Stimulated activated naive CD8-positive, alpha-beta T cell treated with anti-CD3 and anti-CD28 coated beads, Interleukin-15, amount 100 ng/mL, for 72 hours (primary cell): ENCODE measurements around the gene GNA14.

Experiments
- ATAC-seq: fragments of 150-1000 bp; cut with Tn5 transposase; 2 replicates; pipeline ENCODE4 v1.10.0; 2021; ENCODE audit warnings: mild to moderate bottlenecking, moderate library complexity
- DNase-seq, 2 donors: peaks; one replicate each; pipeline ENCODE4 v3.0.0; 2021 to 2022
- H3K27ac Mint-ChIP-seq, 2 donors: one replicate each; pipeline ENCODE4 v1.8.0; 2022; ENCODE audit warnings: mild to moderate bottlenecking in 2 of 2, mixed read lengths in 2 of 2, moderate library complexity in 2 of 2
- H3K27me3 Mint-ChIP-seq: one replicate; pipeline ENCODE4 v1.8.0; 2022; ENCODE audit warnings: mixed read lengths
- H3K4me1 Mint-ChIP-seq: one replicate; pipeline ENCODE4 v1.8.0; 2022; ENCODE audit warnings: mild to moderate bottlenecking, mixed read lengths
- H3K4me3 Mint-ChIP-seq, 2 donors: one replicate each; pipeline ENCODE4 v1.8.0; 2022; ENCODE audit warnings: mild to moderate bottlenecking in 2 of 2, mixed read lengths in 2 of 2, moderate library complexity in 1 of 2
- H3K9me3 Mint-ChIP-seq, 2 donors: one replicate each; pipeline ENCODE4 v1.8.0; 2022; ENCODE audit warnings: mixed read lengths in 2 of 2

GNA14 gene

DNA sequence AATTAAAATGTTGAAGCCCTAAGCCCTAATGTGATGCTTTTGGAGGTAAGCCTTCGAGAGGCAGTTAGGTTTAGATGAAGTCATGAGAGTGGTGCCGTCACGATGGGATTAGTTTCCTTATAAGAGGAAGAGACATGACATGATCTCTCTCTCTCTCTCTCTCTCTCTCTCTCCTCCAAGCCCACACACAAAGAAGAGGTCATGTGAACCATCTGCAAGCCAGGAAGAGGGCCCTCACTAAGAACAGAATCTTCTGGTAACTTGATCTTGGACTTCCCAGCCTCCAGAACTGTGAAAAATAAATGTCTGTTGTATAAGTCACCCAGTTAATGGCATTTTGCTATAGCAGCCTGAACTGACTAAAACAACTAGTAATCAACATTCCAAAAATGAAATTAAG lies 175.5 kb downstream of the GNA14 start:
- Mint-ChIP-seq H3K4me1 (peaks cover 27% of the 10 kb centered on the region), H3K4me3 (no peak overlapping the region), H3K9me3 (peaks cover 5 to 6% of the 10 kb centered on the region in 2 donors), H3K27me3 (no peaks in the 10 kb centered on the region), H3K27ac (no peak overlapping the region)
- DNase-seq (no peak), ATAC-seq (no peak)

GRCh38 chr9:77471572-77471971 lies 176.6 kb downstream of the GNA14 start:
- ATAC-seq, result no peak
- no peaks in the 10 kb centered on the region for H3K27me3 Mint-ChIP-seq
- H3K27ac Mint-ChIP-seq, result no peak overlapping the region

GRCh38 chr9:77469515-77470231 lies 178.4 kb downstream of the GNA14 start:
- peaks cover 5 to 6% of the 10 kb centered on the region in 2 donors for H3K9me3 Mint-ChIP-seq
- H3K4me3 Mint-ChIP-seq, result no peak overlapping the region
- no peak overlapping the region for H3K27ac Mint-ChIP-seq
- no peaks in the 10 kb centered on the region for H3K27me3 Mint-ChIP-seq
- DNase-seq (no peak), ATAC-seq (no peak)
- no peaks in the 10 kb centered on the region for H3K4me1 Mint-ChIP-seq

More at GRCh38 chr9:77471572-77471971, 176.6 kb downstream of the GNA14 start:
- Mint-ChIP-seq H3K9me3 (peaks cover 5 to 6% of the 10 kb centered on the region in 2 donors), H3K4me3 (no peak overlapping the region), H3K4me1 (peaks cover 16% of the 10 kb centered on the region)
- DNase-seq, result no peak

- H3K27me3 Mint-ChIP-seq, result no peaks in the 10 kb centered on the region
- DNase-seq (no peak), ATAC-seq (no peak)
- no peak overlapping the region for H3K4me3 Mint-ChIP-seq
- no peaks in the 10 kb centered on the region for H3K4me1 Mint-ChIP-seq
- H3K9me3 Mint-ChIP-seq, result no peaks in the 10 kb centered on the region
- no peak overlapping the region for H3K27ac Mint-ChIP-seq
These were observed 183.5 kb downstream of the GNA14 start for GRCh38 chr9:77464661-77465060.

- Mint-ChIP-seq H3K27me3 (no peaks in the 10 kb centered on the region), H3K27ac (no peak overlapping the region), H3K4me1 (peaks cover 2% of the 10 kb centered on the region), H3K9me3 (no peaks in the 10 kb centered on the region), H3K4me3 (no peak overlapping the region)
- DNase-seq, result no peak
- no peak for ATAC-seq
These were observed 185.0 kb downstream of the GNA14 start for GRCh38 chr9:77463151-77463550.

DNA sequence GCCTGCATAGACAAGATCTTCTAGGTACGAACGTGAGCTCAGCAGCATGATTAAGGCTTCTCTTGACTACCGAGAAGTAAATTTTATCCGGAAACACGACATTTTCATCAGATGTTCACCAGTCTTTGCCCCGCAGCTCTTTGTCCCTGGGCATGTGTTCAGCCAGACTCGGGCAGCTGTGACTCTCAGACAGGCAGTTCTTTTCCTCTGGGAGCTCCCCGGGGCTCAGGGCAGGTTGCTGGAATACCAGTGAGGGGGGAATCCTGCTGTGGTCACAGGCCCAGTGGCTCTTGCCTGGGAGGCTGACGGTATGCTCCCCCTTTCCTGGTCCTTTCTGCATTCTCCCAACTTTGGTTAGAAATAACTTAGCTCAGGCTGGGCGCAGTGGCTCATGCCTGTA lies 186.1 kb downstream of the GNA14 start:
- Mint-ChIP-seq H3K9me3 (no peaks in the 10 kb centered on the region), H3K27me3 (no peaks in the 10 kb centered on the region), H3K4me3 (no peak overlapping the region), H3K4me1 (peaks cover 10% of the 10 kb centered on the region), H3K27ac (no peak overlapping the region)
- ATAC-seq (no peak), DNase-seq (no peak)

DNA sequence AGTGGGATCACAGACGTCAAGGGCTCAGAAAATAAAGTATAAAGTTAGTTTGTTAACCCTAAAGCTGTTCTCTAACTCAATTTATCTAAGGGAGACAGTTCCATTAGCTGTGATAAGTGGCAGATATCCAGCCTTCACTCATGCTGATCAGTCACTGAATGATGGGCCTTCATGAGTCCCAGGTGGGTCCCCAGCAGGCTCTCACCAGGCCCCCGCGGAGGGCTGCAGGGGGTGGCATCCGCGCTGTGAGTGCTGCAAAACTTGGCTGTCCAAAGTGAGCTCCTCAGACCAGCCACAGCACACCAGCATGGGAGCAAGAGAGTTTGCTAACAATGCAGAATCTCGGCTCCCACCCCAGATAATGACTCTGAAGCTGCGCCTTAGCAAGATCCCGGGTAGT lies 187.2 kb downstream of the GNA14 start:
- Mint-ChIP-seq H3K4me1 (peaks cover 14% of the 10 kb centered on the region), H3K27ac (no peak overlapping the region)

DNA sequence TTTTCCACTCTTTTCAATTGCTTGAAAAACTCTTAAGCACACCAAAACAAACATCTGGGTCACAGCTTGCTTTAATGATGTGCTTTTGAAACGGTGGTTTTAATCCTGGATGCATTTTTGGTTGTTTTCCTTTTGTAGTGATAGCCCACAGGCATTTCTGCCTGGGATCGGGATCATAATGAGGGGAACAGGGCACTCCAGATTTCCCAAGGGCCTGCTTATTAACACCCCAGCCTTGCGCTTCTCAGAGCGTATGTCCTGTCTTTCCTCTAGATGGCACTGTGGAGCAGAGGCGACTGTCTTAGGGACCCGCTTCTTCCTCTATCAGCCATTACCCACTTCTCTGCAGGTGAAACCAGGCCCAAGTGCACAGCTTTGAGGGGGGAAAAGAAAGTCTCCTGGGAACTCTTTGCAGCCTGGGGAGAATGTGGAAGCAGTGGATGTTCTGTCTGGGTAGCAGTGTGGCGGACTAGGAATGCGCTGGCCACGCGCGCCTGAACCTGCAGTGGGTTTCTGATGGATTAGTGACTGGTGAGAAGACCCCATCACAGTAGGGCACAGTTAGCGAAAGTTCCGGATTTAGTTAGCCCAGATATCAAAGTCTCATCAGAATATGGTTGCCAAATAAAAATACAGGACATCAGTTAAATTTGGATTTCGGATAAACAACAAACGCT lies 190.1 kb downstream of the GNA14 start:
- Mint-ChIP-seq H3K4me3 (no peak overlapping the region), H3K27ac (no peak overlapping the region), H3K4me1 (peaks cover 22% of the 10 kb centered on the region), H3K27me3 (no peaks in the 10 kb centered on the region), H3K9me3 (no peaks in the 10 kb centered on the region)
- DNase-seq, result peak; percentile 55 to 64
- ATAC-seq, result peak; percentile 83

More for the DNA sequence above, 187.2 kb downstream of the GNA14 start:
- no peak overlapping the region for H3K4me3 Mint-ChIP-seq
- H3K9me3 Mint-ChIP-seq, result no peaks in the 10 kb centered on the region
- no peak for ATAC-seq
- no peak for DNase-seq
- no peaks in the 10 kb centered on the region for H3K27me3 Mint-ChIP-seq

GRCh38 chr9:77456829-77457437 lies 191.2 kb downstream of the GNA14 start:
- DNase-seq (peak; percentile 77 to 81), ATAC-seq (peak; percentile 75)
- H3K9me3 Mint-ChIP-seq, result no peaks in the 10 kb centered on the region
- no peak overlapping the region for H3K27ac Mint-ChIP-seq
- no peaks in the 10 kb centered on the region for H3K27me3 Mint-ChIP-seq
- H3K4me1 Mint-ChIP-seq, result peaks cover 22% of the 10 kb centered on the region
- no peak overlapping the region for H3K4me3 Mint-ChIP-seq

DNA sequence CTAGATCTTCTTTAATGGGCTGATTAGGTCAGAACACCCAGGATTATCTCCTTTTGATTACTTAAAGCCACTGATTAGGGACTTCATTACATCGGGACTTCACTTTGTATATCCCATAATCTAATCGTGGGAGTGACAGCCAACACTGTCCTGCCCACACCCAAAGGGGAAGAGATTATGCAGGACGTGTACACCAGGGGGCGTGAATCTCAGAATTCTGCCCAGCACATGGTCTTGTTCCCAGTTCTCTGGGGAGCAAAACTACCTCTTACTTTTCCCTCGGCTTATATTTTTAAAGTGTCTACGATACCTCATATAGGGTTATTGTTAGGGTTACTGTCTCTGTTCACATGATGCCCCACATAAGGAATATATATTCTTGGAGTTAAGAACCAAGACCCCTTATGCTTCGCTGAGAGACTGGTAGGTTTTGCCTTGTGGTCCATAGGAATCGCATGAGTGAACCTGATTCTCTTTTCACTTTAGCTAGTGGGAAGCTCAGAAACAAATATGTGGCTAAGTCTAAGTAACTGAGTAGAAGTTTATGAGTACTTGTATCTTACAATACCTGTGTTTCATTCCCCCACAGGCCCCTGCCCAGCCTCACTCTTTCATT lies 192.7 kb downstream of the GNA14 start:
- DNase-seq (peak in 1 of 2 donors; percentile 30), ATAC-seq (peak; percentile 48)
- Mint-ChIP-seq H3K9me3 (no peaks in the 10 kb centered on the region), H3K4me3 (no peak overlapping the region), H3K27me3 (no peaks in the 10 kb centered on the region), H3K27ac (no peak overlapping the region), H3K4me1 (peaks cover 22% of the 10 kb centered on the region)

GRCh38 chr9:77454663-77455062 lies 193.5 kb downstream of the GNA14 start:
- H3K4me1 Mint-ChIP-seq, result peaks cover 22% of the 10 kb centered on the region
- no peak overlapping the region for H3K4me3 Mint-ChIP-seq

GRCh38 chr9:77453825-77454647 lies 194.1 kb downstream of the GNA14 start:
- DNase-seq, result no peak
- Mint-ChIP-seq H3K4me3 (peak overlapping the region; percentile 55 to 71), H3K9me3 (no peaks in the 10 kb centered on the region), H3K27me3 (no peaks in the 10 kb centered on the region), H3K27ac (no peak overlapping the region), H3K4me1 (peaks cover 22% of the 10 kb centered on the region)
- ATAC-seq, result no peak

More at GRCh38 chr9:77454663-77455062, 193.5 kb downstream of the GNA14 start:
- H3K27ac Mint-ChIP-seq, result peak overlapping the region in 1 of 2 donors; percentile 55
- H3K9me3 Mint-ChIP-seq, result no peaks in the 10 kb centered on the region
- H3K27me3 Mint-ChIP-seq, result no peaks in the 10 kb centered on the region
- ATAC-seq (no peak), DNase-seq (no peak)

DNA sequence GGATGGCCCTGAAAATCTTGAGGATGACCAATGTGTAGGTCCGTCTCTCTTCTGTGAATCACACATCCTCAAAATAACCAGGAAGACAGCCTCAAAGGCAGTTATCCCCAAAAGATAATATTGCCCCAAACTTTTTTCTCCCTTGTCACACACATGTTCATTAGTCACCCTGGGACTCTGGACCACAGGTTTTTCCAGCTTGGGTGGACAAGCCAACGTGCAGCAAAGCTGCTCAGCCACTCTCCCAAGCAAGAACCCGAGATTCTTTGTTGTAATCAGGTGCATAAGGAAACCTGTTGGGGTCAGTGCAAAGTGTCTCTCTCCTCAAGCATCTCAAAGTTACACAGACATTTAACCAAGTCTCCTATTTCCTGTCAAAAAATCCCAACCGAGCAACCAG lies 196.6 kb downstream of the GNA14 start:
- DNase-seq, result no peak
- peaks cover 8% of the 10 kb centered on the region for H3K4me1 Mint-ChIP-seq
- H3K9me3 Mint-ChIP-seq, result peaks cover 6 to 11% of the 10 kb centered on the region in 2 donors
- H3K4me3 Mint-ChIP-seq, result no peak overlapping the region
- H3K27me3 Mint-ChIP-seq, result no peaks in the 10 kb centered on the region
- no peak overlapping the region for H3K27ac Mint-ChIP-seq
- ATAC-seq, result no peak

GRCh38 chr9:77450085-77450475 lies 198.0 kb downstream of the GNA14 start:
- no peak overlapping the region for H3K27ac Mint-ChIP-seq
- ATAC-seq, result no peak
- no peak overlapping the region for H3K4me3 Mint-ChIP-seq

More at GRCh38 chr9:77450085-77450475, 198.0 kb downstream of the GNA14 start:
- Mint-ChIP-seq H3K9me3 (peaks cover 6 to 11% of the 10 kb centered on the region in 2 donors), H3K4me1 (peaks cover 8% of the 10 kb centered on the region), H3K27me3 (no peaks in the 10 kb centered on the region)
- no peak for DNase-seq
